K562 (cell line): Measurements from ENCODE around the gene KRTAP9-4.
"Not testable (repeated sequence)": the region's sequence is repeated elsewhere in the genome, so short reads cannot be mapped to it uniquely, and the experiment has no call there.

ENCODE experiments used
- CEBPB ChIP-seq: fragments of 450-650 bp; IDR thresholded peaks from 2 replicates; pipeline ENCODE4 v1.6.1; 2016; ENCODE audit warnings: missing genetic modification characterization, missing compliant biosample characterization
- CREB1 ChIP-seq, 2 experiments: sonication (generic) in 1 of 2; formaldehyde crosslinking in 1 of 2; IDR thresholded peaks; 2 replicates each; pipeline versions ENCODE4 v1.6.1 to v1.8.0; 2012 to 2022; ENCODE audit warnings: inconsistent platforms in 1 of 2, mild to moderate bottlenecking in 1 of 2, missing genetic modification reagents in 1 of 2, moderate library complexity in 1 of 2
- EP300 ChIP-seq: IDR thresholded peaks from 2 replicates; pipeline ENCODE4 v1.6.1; 2012; ENCODE audit warnings: low read length, improper control_type of control experiment
- HDAC2 ChIP-seq: fragments of 450-650 bp; IDR thresholded peaks from 2 replicates; pipeline ENCODE4 v1.6.1; 2016; ENCODE audit warnings: mild to moderate bottlenecking
- SP2 ChIP-seq: IDR thresholded peaks from 2 replicates; pipeline ENCODE4 v1.6.1; 2011; ENCODE audit warnings: mild to moderate bottlenecking, low read depth, low read length, moderate library complexity; ENCODE audit not compliant: poor library complexity, severe bottlenecking; ENCODE audit errors: extremely low read depth
- ZC3H4 ChIP-seq: sonication (generic); formaldehyde crosslinking; IDR thresholded peaks from 2 replicates; pipeline ENCODE4 v1.9.0; 2021; ENCODE audit warnings: missing genetic modification reagents, borderline replicate concordance
- TF ChIP-seq, protein P1 (sequence below): sonication (generic); formaldehyde crosslinking; IDR thresholded peaks from 2 replicates; pipeline ENCODE4 v1.9.0; 2022; ENCODE audit warnings: mild to moderate bottlenecking, missing genetic modification reagents
- TF ChIP-seq, protein P2 (sequence below), 3 experiments: IDR thresholded peaks in 2 of 3; conservative IDR thresholded peaks in 1 of 3; 2 replicates each; pipeline ENCODE4 v1.5.1; 2011 to 2012; ENCODE audit warnings: low read length in 3 of 3, mild to moderate bottlenecking in 3 of 3, control low read depth in 2 of 3, improper control_type of control experiment in 1 of 3, inconsistent platforms in 1 of 3, low read depth in 1 of 3, mixed read lengths in 1 of 3, moderate library complexity in 1 of 3; ENCODE audit not compliant: insufficient read depth in 2 of 3
- TF ChIP-seq, protein P3 (sequence below): fragments of 450-650 bp; IDR thresholded peaks from 2 replicates; pipeline ENCODE4 v1.7.1; 2018; ENCODE audit warnings: mild to moderate bottlenecking, low read depth; ENCODE audit not compliant: partially characterized antibody

DNA sequence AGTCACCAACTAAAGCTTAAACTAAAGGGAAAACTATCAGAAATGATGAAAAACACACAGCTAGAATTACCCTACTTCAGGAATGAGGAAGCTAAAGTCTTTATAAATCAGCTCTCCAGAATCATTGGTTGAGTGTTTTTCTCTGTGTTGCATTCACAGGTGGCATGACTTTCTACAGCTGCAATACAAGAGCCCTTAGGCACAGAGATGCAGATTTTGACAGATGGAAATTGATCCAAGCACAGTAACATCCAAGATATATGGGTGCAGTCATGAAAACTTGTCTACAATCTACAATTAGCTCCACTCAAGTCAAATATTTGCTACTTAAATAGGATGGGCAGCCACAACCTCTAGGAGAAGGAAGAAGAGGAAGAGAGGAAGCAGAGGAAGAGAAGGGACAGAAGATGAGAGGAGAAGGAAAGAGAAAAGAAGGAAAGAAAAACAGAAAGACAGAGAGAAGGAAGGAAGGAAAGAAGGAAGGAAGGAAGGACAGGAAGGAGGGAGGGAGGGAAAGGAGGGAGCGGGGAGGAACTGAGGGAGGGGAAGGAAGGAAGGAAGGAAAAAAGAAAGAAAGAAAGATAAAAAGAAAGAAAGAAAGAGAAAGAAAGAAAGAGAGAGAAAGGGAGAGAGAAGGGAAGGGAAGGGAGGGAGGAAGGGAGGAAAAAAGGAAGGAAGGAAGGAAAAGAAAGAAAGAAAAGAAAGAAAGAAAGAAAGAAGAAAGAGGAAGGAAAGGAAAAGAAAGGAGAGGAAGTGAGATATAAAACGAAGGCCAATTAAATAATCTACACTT is 2.3 kb upstream of the KRTAP9-4 start:
- TF ChIP-seq, protein P1, sequence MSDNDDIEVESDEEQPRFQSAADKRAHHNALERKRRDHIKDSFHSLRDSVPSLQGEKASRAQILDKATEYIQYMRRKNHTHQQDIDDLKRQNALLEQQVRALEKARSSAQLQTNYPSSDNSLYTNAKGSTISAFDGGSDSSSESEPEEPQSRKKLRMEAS (CRISPR knock-in tag), result not testable (repeated sequence)
- TF ChIP-seq, protein P2, sequence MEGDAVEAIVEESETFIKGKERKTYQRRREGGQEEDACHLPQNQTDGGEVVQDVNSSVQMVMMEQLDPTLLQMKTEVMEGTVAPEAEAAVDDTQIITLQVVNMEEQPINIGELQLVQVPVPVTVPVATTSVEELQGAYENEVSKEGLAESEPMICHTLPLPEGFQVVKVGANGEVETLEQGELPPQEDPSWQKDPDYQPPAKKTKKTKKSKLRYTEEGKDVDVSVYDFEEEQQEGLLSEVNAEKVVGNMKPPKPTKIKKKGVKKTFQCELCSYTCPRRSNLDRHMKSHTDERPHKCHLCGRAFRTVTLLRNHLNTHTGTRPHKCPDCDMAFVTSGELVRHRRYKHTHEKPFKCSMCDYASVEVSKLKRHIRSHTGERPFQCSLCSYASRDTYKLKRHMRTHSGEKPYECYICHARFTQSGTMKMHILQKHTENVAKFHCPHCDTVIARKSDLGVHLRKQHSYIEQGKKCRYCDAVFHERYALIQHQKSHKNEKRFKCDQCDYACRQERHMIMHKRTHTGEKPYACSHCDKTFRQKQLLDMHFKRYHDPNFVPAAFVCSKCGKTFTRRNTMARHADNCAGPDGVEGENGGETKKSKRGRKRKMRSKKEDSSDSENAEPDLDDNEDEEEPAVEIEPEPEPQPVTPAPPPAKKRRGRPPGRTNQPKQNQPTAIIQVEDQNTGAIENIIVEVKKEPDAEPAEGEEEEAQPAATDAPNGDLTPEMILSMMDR (IDR thresholded peaks at IDR 0.05 in 2 of 3, conservative IDR thresholded peaks at IDR 0.05 in 1 of 3; ENCODE audit: insufficient read depth in 2 of 3, low read depth in 1 of 3, low read length in 3 of 3), result not testable (repeated sequence)
- TF ChIP-seq EP300; CEBPB (tag); ZC3H4 (CRISPR knock-in tag); CREB1 (IDR thresholded peaks at IDR 0.05); CREB1 (CRISPR knock-in tag; IDR thresholded peaks at IDR 0.05); HDAC2; SP2: not testable (repeated sequence)
- TF ChIP-seq, protein P3, sequence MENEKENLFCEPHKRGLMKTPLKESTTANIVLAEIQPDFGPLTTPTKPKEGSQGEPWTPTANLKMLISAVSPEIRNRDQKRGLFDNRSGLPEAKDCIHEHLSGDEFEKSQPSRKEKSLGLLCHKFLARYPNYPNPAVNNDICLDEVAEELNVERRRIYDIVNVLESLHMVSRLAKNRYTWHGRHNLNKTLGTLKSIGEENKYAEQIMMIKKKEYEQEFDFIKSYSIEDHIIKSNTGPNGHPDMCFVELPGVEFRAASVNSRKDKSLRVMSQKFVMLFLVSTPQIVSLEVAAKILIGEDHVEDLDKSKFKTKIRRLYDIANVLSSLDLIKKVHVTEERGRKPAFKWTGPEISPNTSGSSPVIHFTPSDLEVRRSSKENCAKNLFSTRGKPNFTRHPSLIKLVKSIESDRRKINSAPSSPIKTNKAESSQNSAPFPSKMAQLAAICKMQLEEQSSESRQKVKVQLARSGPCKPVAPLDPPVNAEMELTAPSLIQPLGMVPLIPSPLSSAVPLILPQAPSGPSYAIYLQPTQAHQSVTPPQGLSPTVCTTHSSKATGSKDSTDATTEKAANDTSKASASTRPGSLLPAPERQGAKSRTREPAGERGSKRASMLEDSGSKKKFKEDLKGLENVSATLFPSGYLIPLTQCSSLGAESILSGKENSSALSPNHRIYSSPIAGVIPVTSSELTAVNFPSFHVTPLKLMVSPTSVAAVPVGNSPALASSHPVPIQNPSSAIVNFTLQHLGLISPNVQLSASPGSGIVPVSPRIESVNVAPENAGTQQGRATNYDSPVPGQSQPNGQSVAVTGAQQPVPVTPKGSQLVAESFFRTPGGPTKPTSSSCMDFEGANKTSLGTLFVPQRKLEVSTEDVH, result not testable (repeated sequence)
